Gastroesophageal sphincter (tissue), 4 donors: ENCODE results near the gene DNAH10. TPM values are rescaled to one million over a fixed set of nuclear protein-coding genes. Genes with fewer than 3 reads are reported as not detected.

Experiments
- ATAC-seq: fragments of 150-250 bp; one replicate; pipeline ENCODE4 v1.9.1; 2016; ENCODE audit warnings: mild to moderate bottlenecking, moderate library complexity
- H3K27ac ChIP-seq, 4 donors: fragments of 200-600 bp; sonication (generic) in 3 of 4; 1 replicate in 3 of 4; 2 replicates in 1 of 4; pipeline ENCODE4 v1.5.1; 2016 to 2019
- H3K27me3 ChIP-seq: fragments of 200-600 bp; sonication (generic); one replicate; pipeline ENCODE4 v1.5.1; 2019
- H3K36me3 ChIP-seq, 2 donors: fragments of 200-600 bp; sonication (generic); one replicate each; pipeline ENCODE4 v1.5.1; 2019; ENCODE audit warnings: control low read depth in 1 of 2
- H3K4me1 ChIP-seq, 3 donors: fragments of 200-600 bp; sonication (generic); 1 replicate in 2 of 3; 2 replicates in 1 of 3; pipeline ENCODE4 v1.5.1; 2016 to 2019; ENCODE audit warnings: control low read depth in 2 of 3
- H3K4me3 ChIP-seq, 2 donors: fragments of 200-600 bp; sonication (generic); one replicate each; pipeline ENCODE4 v1.5.1; 2019; ENCODE audit warnings: mild to moderate bottlenecking in 1 of 2, moderate library complexity in 1 of 2
- H3K9me3 ChIP-seq, 3 donors: fragments of 200-600 bp; sonication (generic); one replicate each; pipeline ENCODE4 v1.5.1; 2017 to 2019; ENCODE audit warnings: control low read depth in 2 of 3
- CTCF ChIP-seq, 4 experiments: fragments of 200-600 bp in 2 of 4; fragments of 450-650 bp in 2 of 4; sonication (generic) in 1 of 4; IDR thresholded peaks; one replicate each; pipeline ENCODE4 v1.5.1; 2017 to 2019; ENCODE audit warnings: antibody characterized with exemption in 4 of 4, mild to moderate bottlenecking in 2 of 4, moderate library complexity in 2 of 4
- EP300 ChIP-seq: sonication (generic); formaldehyde crosslinking; IDR thresholded peaks from one replicate; pipeline ENCODE4 v1.6.1; 2017; ENCODE audit warnings: antibody characterized with exemption, mild to moderate bottlenecking
- POLR2A ChIP-seq, 2 donors: fragments of 450-650 bp; IDR thresholded peaks; one replicate each; pipeline ENCODE4 v1.6.1; 2017; ENCODE audit warnings: antibody characterized with exemption in 2 of 2, mild to moderate bottlenecking in 2 of 2, moderate library complexity in 1 of 2
- POLR2AphosphoS5 ChIP-seq: sonication (generic); formaldehyde crosslinking; IDR thresholded peaks from one replicate; pipeline ENCODE4 v1.6.1; 2017; ENCODE audit warnings: antibody characterized with exemption
- WGBS, 2 donors: methylation state at CpG; one replicate each; pipeline ENCODE4 v1.1.5; 2018; ENCODE audit warnings: low coverage in 1 of 2; 5-methylcytosine and 5-hydroxymethylcytosine counted together
- total RNA-seq, 4 donors: library from RNA; depleted of rRNA; stranded (reverse); fragments of >200 nt; gene quantifications; one replicate each; pipeline ENCODE4 v1.1.0, GENCODE V29; 2016

The DNAH10 gene
- total RNA-seq, 4 donors from 2014 or later: not detected

GRCh38 chr12:123798518-123798917 is 36.4 kb downstream of the DNAH10 start:
- no peaks in the 10 kb centered on the region for H3K9me3 ChIP-seq
- no peak overlapping the region for H3K27ac ChIP-seq
- TF ChIP-seq EP300 (no peak), POLR2AphosphoS5 (no peak), CTCF (IDR thresholded peaks at IDR 0.05) (no peak), POLR2A (IDR thresholded peaks at IDR 0.05) (no peak)
- H3K4me3 ChIP-seq: no peak overlapping the region
- WGBS, 2 donors: 90 to 100% methylated on average over 1 to 2 of the region's 2 CpGs
- no peak for ATAC-seq
- peaks cover 22% of the 10 kb centered on the region for H3K27me3 ChIP-seq
- H3K4me1 ChIP-seq: no peaks in the 10 kb centered on the region
- H3K36me3 ChIP-seq: no peaks in the 10 kb centered on the region

DNA sequence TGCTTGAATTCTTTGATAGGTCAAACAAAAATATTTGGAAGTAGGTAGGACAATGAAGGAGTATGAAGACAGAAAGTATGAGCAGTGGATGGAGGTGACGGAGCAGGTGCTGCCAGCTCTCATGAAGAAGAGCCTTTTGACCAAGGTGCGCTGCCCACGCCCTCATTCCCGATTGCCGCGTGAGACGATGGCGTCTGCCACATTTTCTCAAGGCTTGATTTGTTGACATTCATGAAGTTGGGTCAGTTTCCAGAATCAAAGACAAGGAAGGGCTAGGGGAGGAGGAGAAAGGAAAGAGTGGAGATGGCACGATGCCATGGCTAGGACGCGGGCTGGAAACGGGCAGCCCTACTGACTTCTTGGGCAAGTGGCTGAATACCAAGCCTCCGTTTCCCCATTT is 37.1 kb downstream of the DNAH10 start:
- Histone ChIP-seq H3K27ac (no peak overlapping the region), H3K9me3 (no peaks in the 10 kb centered on the region), H3K36me3 (no peaks in the 10 kb centered on the region), H3K27me3 (peaks cover 22% of the 10 kb centered on the region), H3K4me1 (no peaks in the 10 kb centered on the region), H3K4me3 (no peak overlapping the region)
- TF ChIP-seq EP300: no peak
- TF ChIP-seq POLR2AphosphoS5: no peak
- no peak for TF ChIP-seq CTCF (IDR thresholded peaks at IDR 0.05)
- TF ChIP-seq POLR2A (IDR thresholded peaks at IDR 0.05): no peak
- no peak for ATAC-seq
- 95 to 100% methylated on average over 1 to 12 of the region's 13 CpGs for WGBS, 2 donors

DNA sequence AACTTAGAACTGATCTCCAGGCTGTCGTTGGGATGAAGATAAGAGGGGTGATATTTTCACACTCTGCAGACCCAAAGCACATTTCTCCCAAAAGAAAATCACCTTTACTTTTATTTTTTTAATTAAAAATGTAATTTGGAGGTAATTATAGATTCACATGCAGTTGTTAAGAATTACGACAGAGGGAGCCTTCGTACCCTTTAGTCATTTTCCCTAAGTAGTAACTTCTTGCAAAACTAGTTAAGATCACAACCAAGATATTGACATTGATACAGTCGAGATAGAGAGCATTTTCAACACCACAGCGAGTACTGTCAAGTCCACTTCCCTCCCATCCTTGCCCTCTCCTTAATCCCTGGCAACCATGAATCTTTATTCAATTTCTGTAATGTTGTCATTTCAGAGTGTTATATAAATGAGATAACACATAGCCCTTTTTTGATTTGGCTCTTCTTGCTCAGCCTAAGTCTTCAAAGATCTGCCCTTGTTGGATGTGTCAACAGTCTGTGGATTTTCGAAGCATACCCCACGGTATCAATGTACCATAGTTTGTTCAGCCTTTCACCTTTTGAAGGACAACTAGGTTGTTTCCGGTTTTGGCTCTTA is 39.6 kb downstream of the DNAH10 start:
- TF ChIP-seq EP300 (no peak), CTCF (IDR thresholded peaks at IDR 0.05) (peak in 1 of 4 experiments; percentile 6)
- WGBS, 2 donors: 41% methylated on average over 7 to 8 of the region's 8 CpGs
- Histone ChIP-seq H3K4me1 (no peaks in the 10 kb centered on the region), H3K27ac (no peak overlapping the region), H3K27me3 (peaks cover 22% of the 10 kb centered on the region), H3K9me3 (no peaks in the 10 kb centered on the region), H3K36me3 (no peaks in the 10 kb centered on the region), H3K4me3 (no peak overlapping the region)
- ATAC-seq: no peak

DNA sequence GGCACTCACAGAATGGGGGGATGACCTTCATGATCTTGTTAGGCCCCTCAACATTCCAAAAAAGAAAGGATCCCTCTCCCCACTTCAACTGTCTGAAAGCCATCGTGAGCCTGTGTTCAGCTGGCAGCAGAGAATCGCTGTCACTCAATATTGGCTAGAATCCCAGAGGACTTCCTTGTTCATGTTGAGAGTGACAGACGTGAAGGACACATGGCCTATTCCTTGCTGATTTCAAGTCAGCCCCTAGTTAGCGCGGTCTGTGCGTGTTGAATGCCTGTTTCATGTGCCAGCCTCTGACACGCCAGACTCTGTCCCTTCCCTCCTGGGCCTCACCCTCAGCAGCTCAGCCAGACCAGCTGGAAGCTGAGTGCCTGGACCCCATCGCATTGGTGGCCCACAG is 43.1 kb downstream of the DNAH10 start:
- TF ChIP-seq POLR2AphosphoS5: no peak
- no peak for TF ChIP-seq EP300
- TF ChIP-seq CTCF (IDR thresholded peaks at IDR 0.05): no peak
- TF ChIP-seq POLR2A (IDR thresholded peaks at IDR 0.05): no peak
- ATAC-seq: no peak
- peaks cover 35% of the 10 kb centered on the region for H3K27me3 ChIP-seq
- H3K27ac ChIP-seq: no peak overlapping the region
- H3K9me3 ChIP-seq: no peaks in the 10 kb centered on the region
- H3K4me1 ChIP-seq: no peaks in the 10 kb centered on the region
- no peak overlapping the region for H3K4me3 ChIP-seq
- H3K36me3 ChIP-seq: no peaks in the 10 kb centered on the region
- WGBS, 2 donors: 64 to 100% methylated on average over 1 to 5 of the region's 8 CpGs

DNA sequence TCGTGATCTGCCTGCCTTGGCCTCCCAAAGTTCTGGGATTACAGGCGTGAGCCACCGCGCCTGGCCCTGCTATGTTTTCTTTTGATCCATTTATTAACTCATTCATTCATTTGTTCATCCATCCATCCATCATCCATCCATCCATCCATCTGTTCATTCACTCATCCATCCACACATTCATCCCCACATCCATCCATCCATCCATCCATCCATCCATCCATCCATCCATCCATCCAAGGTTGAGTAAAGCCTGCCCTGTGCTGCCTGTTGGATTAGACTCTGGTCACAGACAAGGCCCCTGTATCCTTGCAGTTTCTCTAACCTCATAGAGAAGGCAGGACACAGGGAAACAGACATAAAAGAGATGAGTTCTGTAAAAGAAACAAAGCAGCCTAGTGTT is 44.9 kb downstream of the DNAH10 start:
- Histone ChIP-seq H3K4me1 (no peaks in the 10 kb centered on the region), H3K27ac (no peak overlapping the region), H3K27me3 (peaks cover 28% of the 10 kb centered on the region), H3K36me3 (no peaks in the 10 kb centered on the region), H3K4me3 (no peak overlapping the region), H3K9me3 (no peaks in the 10 kb centered on the region)
- no peak for ATAC-seq
- no peak for TF ChIP-seq EP300
- TF ChIP-seq POLR2A (IDR thresholded peaks at IDR 0.05): no peak
- TF ChIP-seq POLR2AphosphoS5: no peak
- no peak for TF ChIP-seq CTCF (IDR thresholded peaks at IDR 0.05)
- WGBS, 2 donors: 93 to 100% methylated on average over 1 to 4 of the region's 4 CpGs
